MM.1S (cell line): ENCODE results near the gene ENTPD5.

ENCODE experiments used
- DNase-seq: peaks from one replicate; pipeline ENCODE4 v3.0.0-alpha.2; 2015
- H2AFZ ChIP-seq: fragments of 300-600 bp; sonication (generic); 2 replicates; pipeline ENCODE4 v1.6.0; 2016; ENCODE audit warnings: antibody characterized with exemption, low read length
- H3F3A ChIP-seq: fragments of 300-600 bp; sonication (generic); 2 replicates; pipeline ENCODE4 v1.6.1; 2016; ENCODE audit warnings: mild to moderate bottlenecking, antibody characterized with exemption, low read length, moderate library complexity, mixed read lengths; ENCODE audit not compliant: insufficient read depth
- H3K27ac ChIP-seq: fragments of 300-600 bp; sonication (generic); 2 replicates; pipeline ENCODE4 v1.5.1; 2016; ENCODE audit warnings: mild to moderate bottlenecking, low read length
- H3K27me3 ChIP-seq: fragments of 300-600 bp; sonication (generic); replicated peaks from 2 replicates; pipeline ENCODE4 v1.6.0; 2016; ENCODE audit warnings: low read length; ENCODE audit not compliant: insufficient read depth
- H3K36me3 ChIP-seq: fragments of 300-600 bp; sonication (generic); replicated peaks from 2 replicates; pipeline ENCODE4 v1.6.1; 2016; ENCODE audit warnings: mild to moderate bottlenecking, low read length, mixed read lengths; ENCODE audit not compliant: insufficient read depth
- H3K4me1 ChIP-seq: fragments of 300-600 bp; sonication (generic); 2 replicates; pipeline ENCODE4 v1.6.1; 2016; ENCODE audit warnings: low read length, mixed read lengths
- H3K4me2 ChIP-seq: fragments of 300-600 bp; sonication (generic); 2 replicates; pipeline ENCODE4 v1.6.0; 2016; ENCODE audit warnings: low read depth, low read length
- H3K4me3 ChIP-seq: fragments of 300-600 bp; sonication (generic); 2 replicates; pipeline ENCODE4 v1.5.1; 2016; ENCODE audit warnings: low read length, mixed read lengths
- H3K79me2 ChIP-seq: fragments of 300-600 bp; sonication (generic); 2 replicates; pipeline ENCODE4 v1.6.1; 2016; ENCODE audit warnings: mixed run types, low read length, mixed read lengths
- H3K9ac ChIP-seq: fragments of 300-600 bp; sonication (generic); 2 replicates; pipeline ENCODE4 v1.6.1; 2016; ENCODE audit warnings: low read length, mixed read lengths
- H3K9me2 ChIP-seq: fragments of 300-600 bp; sonication (generic); replicated peaks from 2 replicates; pipeline ENCODE4 v1.6.1; 2016; ENCODE audit warnings: mild to moderate bottlenecking, low read length, mixed read lengths; ENCODE audit not compliant: insufficient read depth
- H3K9me3 ChIP-seq: fragments of 300-600 bp; sonication (generic); replicated peaks from 2 replicates; pipeline ENCODE4 v1.6.1; 2016; ENCODE audit warnings: mild to moderate bottlenecking, low read length, mixed read lengths; ENCODE audit not compliant: insufficient read depth
- H4K20me1 ChIP-seq: fragments of 300-600 bp; sonication (generic); 2 replicates; pipeline ENCODE4 v1.6.1; 2016; ENCODE audit warnings: mild to moderate bottlenecking, low read length, moderate library complexity, mixed read lengths; ENCODE audit not compliant: insufficient read depth
- EZH2 ChIP-seq: fragments of 300-600 bp; sonication (generic); optimal IDR thresholded peaks from 2 replicates; pipeline ENCODE3; 2017; ENCODE audit warnings: low read depth, mild to moderate bottlenecking, antibody characterized with exemption, low read length, mixed read lengths
- EZH2phosphoT487 ChIP-seq: fragments of 300-600 bp; sonication (generic); IDR thresholded peaks from 2 replicates; pipeline ENCODE4 v1.6.1; 2018; ENCODE audit warnings: antibody characterized with exemption, low read length
- TF ChIP-seq, protein P1 (sequence below): fragments of 300-600 bp; sonication (generic); IDR thresholded peaks from 2 replicates; pipeline ENCODE4 v1.5.1; 2016; ENCODE audit warnings: antibody characterized with exemption, low read length, mixed read lengths

Gene ENTPD5

DNA sequence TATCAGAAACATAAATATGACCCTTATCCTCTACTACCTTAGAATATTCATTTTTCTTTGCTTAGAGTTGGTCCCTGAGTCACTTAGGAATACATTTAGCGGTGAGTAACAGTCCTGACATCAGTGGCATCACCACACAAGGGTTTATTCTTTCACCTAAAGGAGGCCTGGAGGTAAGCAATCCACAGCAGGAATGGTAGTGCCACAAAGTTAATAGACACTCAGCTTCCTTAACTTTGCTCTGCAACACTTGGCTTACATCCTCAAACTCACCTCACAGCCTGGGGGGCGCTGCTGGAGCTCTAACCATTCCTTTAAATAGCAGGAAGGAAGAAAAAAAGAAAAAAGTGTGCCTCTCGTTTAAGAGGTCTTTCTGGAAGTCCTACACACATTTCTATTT lies 29.2 kb upstream of the ENTPD5 start:
- H3K4me1 ChIP-seq: no peaks in the 10 kb centered on the region
- no peak overlapping the region for H3K27ac ChIP-seq
- no peaks in the 10 kb centered on the region for H4K20me1 ChIP-seq
- H3K36me3 ChIP-seq: no peaks in the 10 kb centered on the region
- H3K9me3 ChIP-seq: no peaks in the 10 kb centered on the region
- no peak for DNase-seq
- no peaks in the 10 kb centered on the region for H3K9me2 ChIP-seq
- no peaks in the 10 kb centered on the region for H3F3A ChIP-seq
- H3K27me3 ChIP-seq: no peaks in the 10 kb centered on the region
- no peak overlapping the region for H2AFZ ChIP-seq
- H3K4me2 ChIP-seq: no peak overlapping the region
- no peak overlapping the region for H3K9ac ChIP-seq
- no peak overlapping the region for H3K4me3 ChIP-seq
- no peaks in the 10 kb centered on the region for H3K79me2 ChIP-seq
- TF ChIP-seq, protein P1, sequence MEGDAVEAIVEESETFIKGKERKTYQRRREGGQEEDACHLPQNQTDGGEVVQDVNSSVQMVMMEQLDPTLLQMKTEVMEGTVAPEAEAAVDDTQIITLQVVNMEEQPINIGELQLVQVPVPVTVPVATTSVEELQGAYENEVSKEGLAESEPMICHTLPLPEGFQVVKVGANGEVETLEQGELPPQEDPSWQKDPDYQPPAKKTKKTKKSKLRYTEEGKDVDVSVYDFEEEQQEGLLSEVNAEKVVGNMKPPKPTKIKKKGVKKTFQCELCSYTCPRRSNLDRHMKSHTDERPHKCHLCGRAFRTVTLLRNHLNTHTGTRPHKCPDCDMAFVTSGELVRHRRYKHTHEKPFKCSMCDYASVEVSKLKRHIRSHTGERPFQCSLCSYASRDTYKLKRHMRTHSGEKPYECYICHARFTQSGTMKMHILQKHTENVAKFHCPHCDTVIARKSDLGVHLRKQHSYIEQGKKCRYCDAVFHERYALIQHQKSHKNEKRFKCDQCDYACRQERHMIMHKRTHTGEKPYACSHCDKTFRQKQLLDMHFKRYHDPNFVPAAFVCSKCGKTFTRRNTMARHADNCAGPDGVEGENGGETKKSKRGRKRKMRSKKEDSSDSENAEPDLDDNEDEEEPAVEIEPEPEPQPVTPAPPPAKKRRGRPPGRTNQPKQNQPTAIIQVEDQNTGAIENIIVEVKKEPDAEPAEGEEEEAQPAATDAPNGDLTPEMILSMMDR: no peak
- TF ChIP-seq EZH2phosphoT487 (no peak), EZH2 (no peak)

- Histone ChIP-seq H3K27me3 (no peaks in the 10 kb centered on the region), H4K20me1 (no peaks in the 10 kb centered on the region), H3K9me3 (no peaks in the 10 kb centered on the region), H3K9ac (no peak overlapping the region), H3K4me3 (no peak overlapping the region), H3K4me1 (no peaks in the 10 kb centered on the region), H3F3A (no peaks in the 10 kb centered on the region), H3K9me2 (no peaks in the 10 kb centered on the region), H2AFZ (no peak overlapping the region), H3K4me2 (no peak overlapping the region), H3K36me3 (no peaks in the 10 kb centered on the region), H3K27ac (no peak overlapping the region), H3K79me2 (no peaks in the 10 kb centered on the region)
- TF ChIP-seq EZH2phosphoT487 (no peak), EZH2 (no peak)
- TF ChIP-seq, protein P1: no peak
- DNase-seq: no peak
Measured at GRCh38 chr14:74045522-74045921, 26.4 kb upstream of the ENTPD5 start.

DNA sequence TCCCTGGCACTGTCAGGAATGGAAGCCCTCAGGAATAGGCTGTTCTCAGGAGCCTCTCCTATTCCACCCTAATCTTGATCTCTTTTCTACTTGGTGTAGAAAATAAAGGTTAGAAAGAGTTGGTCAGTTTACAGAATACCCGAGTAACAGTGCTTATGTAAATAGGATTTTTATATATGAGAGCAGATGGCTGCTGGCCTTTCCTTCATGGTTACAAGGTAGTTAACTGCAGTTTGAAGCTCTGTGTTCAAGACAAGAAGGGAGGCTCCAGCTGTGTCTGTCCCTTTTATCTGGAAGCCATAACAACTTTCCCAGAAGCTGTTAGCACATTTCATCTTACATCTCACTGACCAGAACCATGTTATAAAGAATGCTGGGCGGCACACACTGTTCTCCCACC lies 23.2 kb upstream of the ENTPD5 start:
- H2AFZ ChIP-seq: no peak overlapping the region

More for the DNA sequence above, 23.2 kb upstream of the ENTPD5 start:
- H3F3A ChIP-seq: no peaks in the 10 kb centered on the region
- no peaks in the 10 kb centered on the region for H3K36me3 ChIP-seq
- no peak overlapping the region for H3K4me3 ChIP-seq
- no peaks in the 10 kb centered on the region for H3K4me1 ChIP-seq
- no peak overlapping the region for H3K27ac ChIP-seq
- H4K20me1 ChIP-seq: no peaks in the 10 kb centered on the region
- H3K4me2 ChIP-seq: no peak overlapping the region
- TF ChIP-seq, protein P1: no peak
- no peak for TF ChIP-seq EZH2
- H3K9me2 ChIP-seq: no peaks in the 10 kb centered on the region
- no peak overlapping the region for H3K9ac ChIP-seq
- no peaks in the 10 kb centered on the region for H3K9me3 ChIP-seq
- no peaks in the 10 kb centered on the region for H3K27me3 ChIP-seq
- no peaks in the 10 kb centered on the region for H3K79me2 ChIP-seq
- no peak for DNase-seq
